Measurements from ENCODE around the gene CDCA8. TPM values are rescaled to one million over a fixed set of nuclear protein-coding genes. Genes with fewer than 3 reads are reported as not detected.

The CDCA8 gene
- total and polyA plus RNA-seq, 2 of the 8 experiments (the other 6 are each of a cell fraction or from before 2014, with no cell fraction given), result 43.9 to 46.2 TPM

- no peak overlapping the region for H2AFZ ChIP-seq (ENCODE audit: low read length)
- H3K18ac ChIP-seq (ENCODE audit: extremely low read depth, low read length), result no peak overlapping the region
- H3K23me2 ChIP-seq (ENCODE audit: low read depth, low read length), result peaks cover 5% of the 10 kb centered on the region; the same call in 1 of the 2 replicates
- H2BK15ac ChIP-seq (ENCODE audit: low read length), result no peak overlapping the region
- no peak overlapping the region for H4K91ac ChIP-seq (replicated peaks; ENCODE audit: insufficient read length, low read length)
- H4K5ac ChIP-seq (ENCODE audit: insufficient read length, low read depth, low read length), result no peak overlapping the region
- no peak overlapping the region for H3K4me2 ChIP-seq (ENCODE audit: insufficient read depth in 1 of 2, low read depth in 2 of 2, low read length in 2 of 2)
- DNase-seq (ENCODE audit: low read depth in 1 of 2, low spot score in 2 of 2) (no peak), FAIRE-seq (no peak)
- H3K4ac ChIP-seq (replicated peaks; ENCODE audit: insufficient read length, low read depth, low read length), result no peak overlapping the region
- no peak overlapping the region for H4K8ac ChIP-seq (ENCODE audit: extremely low read depth, insufficient read depth, low read length)
- no peak overlapping the region for H2AK5ac ChIP-seq (ENCODE audit: low read depth, low read length)
- no peak overlapping the region for H3K56ac ChIP-seq (replicated peaks; ENCODE audit: insufficient read length, low read depth, low read length)
- H2BK20ac ChIP-seq (ENCODE audit: low read length), result no peak overlapping the region
- ChIA-PET CTCF (ENCODE audit: partially characterized antibody) (interaction anchor here (1.0 to 2.1 kb wide), 2 partner anchors 9 to 11 kb away, joined by 4 to 12 read pairs; partner anchors contain the start of gene EPHA10), POLR2A (ENCODE audit: partially characterized antibody) (interaction anchor here (0.8 to 1.0 kb wide), 3 partner anchors 10 to 52 kb away, joined by 3 to 4 read pairs (median 4); partner anchors contain the start of gene YRDC)
- no peak overlapping the region for H3K9ac ChIP-seq (replicated peaks in 1 of 4; ENCODE audit: extremely low read depth in 1 of 4, low read depth in 3 of 4, low read length in 3 of 4)
- H2BK120ac ChIP-seq (replicated peaks; ENCODE audit: low read depth, low read length), result no peak overlapping the region
- H3K27ac ChIP-seq (ENCODE audit: low read depth, low read length), result no peak overlapping the region
- WGBS, 2 experiments (ENCODE audit: extremely low coverage in 1 of 2, insufficient coverage in 1 of 2, insufficient read length in 1 of 2, insufficient replicate concordance in 2 of 2, low coverage in 1 of 2, low lambda C conversion rate in 2 of 2, missing lambda C conversion rate in 1 of 2), result 70% methylated on average over 4 of the region's 4 CpGs; no CpG with 5 or more reads in 1 of the 2 experiments
- H3K4me1 ChIP-seq (replicated peaks in 1 of 4; ENCODE audit: control insufficient read depth in 3 of 4, insufficient read depth in 4 of 4, low read length in 3 of 4), result peaks cover 0 to 9% (median 0%) of the 10 kb centered on the region in 4 experiments; a peak in 3 of 7 replicates
- H3K4me3 ChIP-seq (ENCODE audit: extremely low read depth in 1 of 4, insufficient read depth in 2 of 4, low read depth in 3 of 4, low read length in 4 of 4), result no peak overlapping the region
- no peaks in the 10 kb centered on the region for H3K79me2 ChIP-seq (ENCODE audit: control insufficient read depth in 1 of 2, insufficient read depth in 2 of 2, low read length in 2 of 2)
- no peak overlapping the region for H3K23ac ChIP-seq (ENCODE audit: insufficient read length)
- no peak overlapping the region for H3K14ac ChIP-seq (ENCODE audit: insufficient read length)
- peaks cover 0 to 3% (median 0%) of the 10 kb centered on the region in 4 experiments; a peak in 1 of 8 replicates for H3K36me3 ChIP-seq (ENCODE audit: control insufficient read depth in 2 of 4, insufficient read depth in 4 of 4, low read length in 3 of 4)
- H3K9me3 ChIP-seq (ENCODE audit: insufficient read depth in 2 of 2, low read depth in 1 of 2, low read length in 1 of 2), result no peaks in the 10 kb centered on the region
- H3K79me1 ChIP-seq (ENCODE audit: low read depth, low read length), result no peaks in the 10 kb centered on the region
- H2BK5ac ChIP-seq (ENCODE audit: low read depth, low read length), result no peak overlapping the region
- H2BK12ac ChIP-seq (ENCODE audit: low read depth, low read length), result no peak overlapping the region
- no peaks in the 10 kb centered on the region for H4K20me1 ChIP-seq (replicated peaks in 1 of 2; ENCODE audit: control insufficient read depth in 1 of 2, insufficient read depth in 2 of 2, low read length in 2 of 2)
- H3K27me3 ChIP-seq (replicated peaks in 1 of 4; ENCODE audit: control insufficient read depth in 3 of 4, extremely low read depth in 1 of 4, insufficient read depth in 3 of 4, low read length in 3 of 4), result peaks cover 35 to 87% (median 61%) of the 10 kb centered on the region in 4 experiments
Observed at GRCh38 chr1:37755951-37756560, 63.7 kb downstream of the CDCA8 start.

Data from H1 (cell line).